Ishikawa (cell line): ENCODE measurements around the gene CHRNB1.

Experiments used
- USF1 ChIP-seq: IDR thresholded peaks from 2 replicates; pipeline ENCODE4 v1.6.1; 2012
- YY1 ChIP-seq: IDR thresholded peaks from 2 replicates; pipeline ENCODE4 v1.6.1; 2012; ENCODE audit warnings: low read depth

- no peak for TF ChIP-seq YY1
- TF ChIP-seq USF1, result no peak
Observed at GRCh38 chr17:7437950-7438614, 6.8 kb upstream of the CHRNB1 start.
